Thyroid gland (tissue), 4 donors: ENCODE results near the gene AKAP6.

Experiments used
- POLR2A ChIP-seq, 2 donors: fragments of 450-650 bp; IDR thresholded peaks; one replicate each; pipeline ENCODE4 v1.6.1; 2017; ENCODE audit warnings: antibody characterized with exemption in 2 of 2, mild to moderate bottlenecking in 2 of 2, moderate library complexity in 1 of 2
- TF ChIP-seq, protein P1 (sequence below), 6 experiments: fragments of 200-600 bp in 3 of 6; fragments of 450-650 bp in 3 of 6; sonication (generic) in 3 of 6; IDR thresholded peaks; one replicate each; pipeline ENCODE4 v1.5.1; 2016 to 2019; ENCODE audit warnings: antibody characterized with exemption in 6 of 6, mild to moderate bottlenecking in 2 of 6, inconsistent platforms in 1 of 6, moderate library complexity in 1 of 6

- TF ChIP-seq, protein P1, sequence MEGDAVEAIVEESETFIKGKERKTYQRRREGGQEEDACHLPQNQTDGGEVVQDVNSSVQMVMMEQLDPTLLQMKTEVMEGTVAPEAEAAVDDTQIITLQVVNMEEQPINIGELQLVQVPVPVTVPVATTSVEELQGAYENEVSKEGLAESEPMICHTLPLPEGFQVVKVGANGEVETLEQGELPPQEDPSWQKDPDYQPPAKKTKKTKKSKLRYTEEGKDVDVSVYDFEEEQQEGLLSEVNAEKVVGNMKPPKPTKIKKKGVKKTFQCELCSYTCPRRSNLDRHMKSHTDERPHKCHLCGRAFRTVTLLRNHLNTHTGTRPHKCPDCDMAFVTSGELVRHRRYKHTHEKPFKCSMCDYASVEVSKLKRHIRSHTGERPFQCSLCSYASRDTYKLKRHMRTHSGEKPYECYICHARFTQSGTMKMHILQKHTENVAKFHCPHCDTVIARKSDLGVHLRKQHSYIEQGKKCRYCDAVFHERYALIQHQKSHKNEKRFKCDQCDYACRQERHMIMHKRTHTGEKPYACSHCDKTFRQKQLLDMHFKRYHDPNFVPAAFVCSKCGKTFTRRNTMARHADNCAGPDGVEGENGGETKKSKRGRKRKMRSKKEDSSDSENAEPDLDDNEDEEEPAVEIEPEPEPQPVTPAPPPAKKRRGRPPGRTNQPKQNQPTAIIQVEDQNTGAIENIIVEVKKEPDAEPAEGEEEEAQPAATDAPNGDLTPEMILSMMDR (IDR thresholded peaks at IDR 0.05) = no peak
- no peak for TF ChIP-seq POLR2A (IDR thresholded peaks at IDR 0.05)
Measured at GRCh38 chr14:32571995-32572866, 243.1 kb downstream of the AKAP6 start.
